ENCODE data around the gene SOAT2. TPM values are rescaled to one million over a fixed set of nuclear protein-coding genes. Genes with fewer than 3 reads are reported as not detected.
"Not testable (repeated sequence)": the region's sequence is repeated elsewhere in the genome, so short reads cannot be mapped to it uniquely, and the experiment has no call there.

The SOAT2 gene
- polyA plus RNA-seq, 3 donors, result 1.2 to 1.6 (median 1.4) TPM

- DNase-seq (ENCODE audit: low read depth in 3 of 3, low spot score in 2 of 3), result no peak
Observed at GRCh38 chr12:53131844-53132243, 28.6 kb downstream of the SOAT2 start.

GRCh38 chr12:53133722-53134121, 30.4 kb downstream of the SOAT2 start:
- DNase-seq (ENCODE audit: low read depth in 3 of 3, low spot score in 2 of 3), result no peak

GRCh38 chr12:53143355-53143754, 40.1 kb downstream of the SOAT2 start:
- DNase-seq (ENCODE audit: low read depth in 3 of 3, low spot score in 2 of 3), result no peak

GRCh38 chr12:53145383-53146260, 42.3 kb downstream of the SOAT2 start:
- DNase-seq (ENCODE audit: low read depth in 3 of 3, low spot score in 2 of 3), result no peak

- no peak for DNase-seq (ENCODE audit: low read depth in 3 of 3, low spot score in 2 of 3)
Observed at GRCh38 chr12:53147181-53147580, 43.9 kb downstream of the SOAT2 start.

GRCh38 chr12:53147653-53148052, 44.4 kb downstream of the SOAT2 start:
- no peak for DNase-seq (ENCODE audit: low read depth in 3 of 3, low spot score in 2 of 3)

GRCh38 chr12:53151039-53151438, 47.8 kb downstream of the SOAT2 start:
- no peak for DNase-seq (ENCODE audit: low read depth in 3 of 3, low spot score in 2 of 3)

GRCh38 chr12:53152390-53152789, 49.1 kb downstream of the SOAT2 start:
- DNase-seq (ENCODE audit: low read depth in 3 of 3, low spot score in 2 of 3), result no peak

- peak in 2 of 3 donors; percentile 33 to 65 for DNase-seq (ENCODE audit: low read depth in 3 of 3, low spot score in 2 of 3)
Observed at GRCh38 chr12:53159195-53159839, 56.0 kb downstream of the SOAT2 start.

GRCh38 chr12:53160000-53160399, 56.7 kb downstream of the SOAT2 start:
- DNase-seq (ENCODE audit: low read depth in 3 of 3, low spot score in 2 of 3), result no peak

- DNase-seq (ENCODE audit: low read depth in 3 of 3, low spot score in 2 of 3), result no peak
Observed at GRCh38 chr12:53160673-53161072, 57.4 kb downstream of the SOAT2 start.

GRCh38 chr12:53161119-53161911, 58.0 kb downstream of the SOAT2 start:
- no peak for DNase-seq (ENCODE audit: low read depth in 3 of 3, low spot score in 2 of 3)

GRCh38 chr12:53163008-53163407, 59.7 kb downstream of the SOAT2 start:
- not testable (repeated sequence) for DNase-seq (ENCODE audit: low read depth in 3 of 3, low spot score in 2 of 3)

GRCh38 chr12:53166837-53167236, 63.6 kb downstream of the SOAT2 start:
- DNase-seq (ENCODE audit: low read depth in 3 of 3, low spot score in 2 of 3), result no peak

- no peak for DNase-seq (ENCODE audit: low read depth in 3 of 3, low spot score in 2 of 3)
Observed at GRCh38 chr12:53169644-53170043, 66.4 kb downstream of the SOAT2 start.

GRCh38 chr12:53170215-53170614, 66.9 kb downstream of the SOAT2 start:
- no peak for DNase-seq (ENCODE audit: low read depth in 3 of 3, low spot score in 2 of 3)

GRCh38 chr12:53170876-53171724, 67.8 kb downstream of the SOAT2 start:
- no peak for DNase-seq (ENCODE audit: low read depth in 3 of 3, low spot score in 2 of 3)

GRCh38 chr12:53171725-53172329, 68.5 kb downstream of the SOAT2 start:
- DNase-seq (ENCODE audit: low read depth in 3 of 3, low spot score in 2 of 3), result peak in 1 of 3 donors; percentile 21

- DNase-seq (ENCODE audit: low read depth in 3 of 3, low spot score in 2 of 3), result no peak
Observed at GRCh38 chr12:53172352-53172751, 69.1 kb downstream of the SOAT2 start.

All from right renal cortex interstitium (tissue), 3 donors.